GM23338 (cell line): ENCODE results near the gene ADGRD1. TPM values are rescaled to one million over a fixed set of nuclear protein-coding genes. Genes with fewer than 3 reads are reported as not detected.

ENCODE experiments used
- ATAC-seq: fragments of 200-7000 bp; cut with Tn5 transposase; 3 replicates; pipeline ENCODE4 v1.9.1; 2020
- DNase-seq: peaks from one replicate; pipeline ENCODE4 v3.0.0-alpha.2; 2015; ENCODE audit warnings: low spot score
- H2AFZ ChIP-seq: fragments of 200-600 bp; sonication (generic); 2 replicates; pipeline ENCODE4 v1.8.0; 2016; ENCODE audit warnings: antibody characterized with exemption, mild to moderate bottlenecking, moderate library complexity
- H3F3A ChIP-seq: fragments of 200-600 bp; sonication (generic); replicated peaks from 2 replicates; pipeline ENCODE4 v1.8.0; 2017; ENCODE audit warnings: antibody characterized with exemption, mixed run types, low read depth
- H3K27ac ChIP-seq: fragments of 200-600 bp; sonication (generic); 2 replicates; pipeline ENCODE4 v1.6.1; 2016; ENCODE audit warnings: low read depth
- H3K27me3 ChIP-seq: fragments of 200-600 bp; sonication (generic); 2 replicates; pipeline ENCODE4 v1.8.0; 2016; ENCODE audit warnings: mild to moderate bottlenecking, mixed run types, moderate library complexity; ENCODE audit not compliant: insufficient read depth
- H3K36me3 ChIP-seq: fragments of 200-600 bp; sonication (generic); 2 replicates; pipeline ENCODE4 v1.8.0; 2016; ENCODE audit warnings: mild to moderate bottlenecking; ENCODE audit not compliant: insufficient read depth
- H3K4me1 ChIP-seq: fragments of 200-600 bp; sonication (generic); 2 replicates; pipeline ENCODE4 v1.8.0; 2016; ENCODE audit warnings: mild to moderate bottlenecking, moderate library complexity; ENCODE audit not compliant: insufficient read depth
- H3K4me2 ChIP-seq: fragments of 200-600 bp; sonication (generic); 2 replicates; pipeline ENCODE4 v1.7.1; 2017; ENCODE audit warnings: mixed run types
- H3K4me3 ChIP-seq: fragments of 200-600 bp; sonication (generic); 2 replicates; pipeline ENCODE4 v1.6.1; 2016; ENCODE audit warnings: mixed run types
- H3K79me2 ChIP-seq: fragments of 200-600 bp; sonication (generic); replicated peaks from 2 replicates; pipeline ENCODE4 v1.8.0; 2017; ENCODE audit warnings: mild to moderate bottlenecking; ENCODE audit not compliant: insufficient read depth
- H3K9me2 ChIP-seq: fragments of 200-600 bp; sonication (generic); 2 replicates; pipeline ENCODE4 v1.8.0; 2017; ENCODE audit not compliant: insufficient read depth
- H4K20me1 ChIP-seq: fragments of 200-600 bp; sonication (generic); replicated peaks from 2 replicates; pipeline ENCODE4 v1.8.0; 2017; ENCODE audit warnings: mild to moderate bottlenecking; ENCODE audit not compliant: insufficient read depth
- H3K27ac Mint-ChIP-seq: 2 replicates; pipeline ENCODE4 v1.8.0; 2020; ENCODE audit warnings: inconsistent platforms, mild to moderate bottlenecking, moderate library complexity, mixed read lengths
- H3K27me3 Mint-ChIP-seq: 3 replicates; pipeline ENCODE4 v1.8.0; 2022; ENCODE audit warnings: low read depth, mild to moderate bottlenecking, moderate library complexity, mixed read lengths, inconsistent platforms; ENCODE audit not compliant: insufficient read depth, poor library complexity
- H3K36me3 Mint-ChIP-seq: 3 replicates; pipeline ENCODE4 v1.8.0; 2021; ENCODE audit warnings: low read depth, mild to moderate bottlenecking, inconsistent platforms, moderate library complexity, mixed read lengths
- H3K4me1 Mint-ChIP-seq: 3 replicates; pipeline ENCODE4 v1.8.0; 2020; ENCODE audit warnings: mild to moderate bottlenecking, inconsistent platforms, mixed read lengths
- H3K4me3 Mint-ChIP-seq: 3 replicates; pipeline ENCODE4 v1.8.0; 2021; ENCODE audit warnings: moderate library complexity, mild to moderate bottlenecking, inconsistent platforms, mixed read lengths
- H3K9me3 Mint-ChIP-seq: 3 replicates; pipeline ENCODE4 v1.8.0; 2020; ENCODE audit warnings: moderate library complexity, mild to moderate bottlenecking, inconsistent platforms, mixed read lengths
- CREB1 ChIP-seq: fragments of 250-450 bp; sonication (Bioruptor Pico); IDR thresholded peaks from 2 replicates; pipeline ENCODE4 v1.5.0; 2020; ENCODE audit warnings: low read depth, mild to moderate bottlenecking, moderate library complexity
- EZH2 ChIP-seq: fragments of 200-600 bp; sonication (generic); IDR thresholded peaks from one replicate; pipeline ENCODE4 v1.8.0; 2017; ENCODE audit warnings: antibody characterized with exemption, mild to moderate bottlenecking, low read depth; ENCODE audit not compliant: unreplicated experiment
- EZH2phosphoT487 ChIP-seq: fragments of 200-600 bp; sonication (generic); IDR thresholded peaks from one replicate; pipeline ENCODE4 v1.8.1; 2018; ENCODE audit warnings: antibody characterized with exemption; ENCODE audit not compliant: unreplicated experiment
- NANOG ChIP-seq: IDR thresholded peaks from 2 replicates; pipeline ENCODE4 v1.6.1; 2016; ENCODE audit warnings: antibody characterized with exemption, borderline replicate concordance
- POLR2AphosphoS5 ChIP-seq: IDR thresholded peaks from 2 replicates; pipeline ENCODE4 v1.6.1; 2016; ENCODE audit warnings: antibody characterized with exemption, low read depth
- STAT1 ChIP-seq: IDR thresholded peaks from one replicate; pipeline ENCODE4 v1.6.1; 2016; ENCODE audit warnings: antibody characterized with exemption; ENCODE audit not compliant: unreplicated experiment
- ZNF114 ChIP-seq: fragments of 250-450 bp; sonication (Bioruptor Pico); IDR thresholded peaks from 2 replicates; pipeline ENCODE4 v1.5.0; 2020; ENCODE audit warnings: mild to moderate bottlenecking, moderate library complexity
- ZNF331 ChIP-seq: fragments of 250-450 bp; sonication (Bioruptor Pico); IDR thresholded peaks from 2 replicates; pipeline ENCODE4 v1.5.0; 2020; ENCODE audit warnings: low read depth, mild to moderate bottlenecking, moderate library complexity
- polyA plus RNA-seq: library from polyadenylated mRNA; unstranded; fragments of >200 nt; fragmentation: Nextera tagmentation; extraction: Ambion mirVana; gene quantifications from 2 replicates; pipeline ENCODE4 v1.2.1, GENCODE V29; 2016
- total RNA-seq: library from RNA; depleted of rRNA; stranded (reverse); fragments of >200 nt; shearing (Covaris generic); gene quantifications from 2 replicates; pipeline ENCODE4 v1.2.3, GENCODE V29; 2014
- TF ChIP-seq, protein P1 (sequence below): IDR thresholded peaks from one replicate; pipeline ENCODE4 v1.6.1; 2018; ENCODE audit warnings: antibody characterized with exemption; ENCODE audit not compliant: unreplicated experiment
- TF ChIP-seq, protein P2 (sequence below): fragments of 250-450 bp; sonication (Bioruptor Pico); IDR thresholded peaks from 2 replicates; pipeline ENCODE4 v1.5.0; 2020; ENCODE audit warnings: mild to moderate bottlenecking, moderate library complexity

ADGRD1 gene
- total and polyA plus RNA-seq, 2 experiments from 2014 or later: 1.4 TPM; not detected in 1

DNA sequence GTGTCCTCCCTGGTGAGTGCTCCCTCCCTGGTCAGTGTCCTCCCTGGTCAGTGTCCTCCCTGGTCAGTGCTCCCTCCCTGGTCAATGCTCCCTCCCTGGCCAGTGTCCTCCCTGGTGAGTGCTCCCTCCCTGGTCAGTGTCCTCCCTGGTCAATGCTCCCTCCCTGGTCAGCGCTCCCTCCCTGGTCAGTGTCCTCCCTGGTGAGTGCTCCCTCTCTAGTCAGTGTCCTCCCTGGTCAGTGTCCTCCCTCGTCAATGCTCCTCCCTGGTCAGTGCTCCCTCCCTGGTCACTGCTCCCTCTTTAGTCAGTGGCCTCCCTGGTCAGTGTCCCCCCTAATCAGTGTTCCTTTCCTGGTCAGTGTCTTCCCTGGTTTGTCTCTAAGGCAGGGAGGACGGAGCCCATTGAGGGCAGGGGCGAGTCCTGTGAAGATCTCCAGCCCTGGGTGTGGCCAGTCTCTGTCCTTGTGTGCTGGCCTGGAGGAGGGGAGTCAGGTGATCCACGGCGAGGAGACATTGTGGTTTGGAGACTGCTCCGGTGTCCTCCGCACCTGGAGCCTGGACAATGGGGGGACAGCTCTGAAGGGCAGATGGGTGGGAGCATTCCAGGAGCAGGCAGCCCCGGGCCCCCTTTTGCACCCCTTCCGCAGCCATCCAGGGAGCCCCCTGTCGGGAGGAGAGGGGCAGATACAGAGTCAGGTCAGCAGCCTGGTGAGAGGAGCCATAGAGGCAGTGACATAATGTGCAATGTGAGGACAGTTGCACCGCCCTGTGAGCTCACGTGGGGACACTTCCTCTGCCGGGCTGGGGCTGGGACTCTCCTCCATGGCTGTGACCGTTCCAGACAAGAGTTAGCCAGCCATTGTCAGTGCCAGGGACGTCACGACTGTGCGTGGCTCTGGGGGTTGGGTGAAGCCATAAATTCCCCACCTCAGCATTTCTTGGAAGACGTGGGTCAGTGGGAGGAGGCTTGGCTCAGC is 93.4 kb downstream of the ADGRD1 start:
- H3K27me3 ChIP-seq: no peaks in the 10 kb centered on the region
- TF ChIP-seq CREB1 (CRISPR knock-in tag) (no peak), POLR2AphosphoS5 (no peak), ZNF114 (no peak), ZNF331 (CRISPR knock-in tag) (no peak), EZH2 (no peak)
- TF ChIP-seq, protein P1, sequence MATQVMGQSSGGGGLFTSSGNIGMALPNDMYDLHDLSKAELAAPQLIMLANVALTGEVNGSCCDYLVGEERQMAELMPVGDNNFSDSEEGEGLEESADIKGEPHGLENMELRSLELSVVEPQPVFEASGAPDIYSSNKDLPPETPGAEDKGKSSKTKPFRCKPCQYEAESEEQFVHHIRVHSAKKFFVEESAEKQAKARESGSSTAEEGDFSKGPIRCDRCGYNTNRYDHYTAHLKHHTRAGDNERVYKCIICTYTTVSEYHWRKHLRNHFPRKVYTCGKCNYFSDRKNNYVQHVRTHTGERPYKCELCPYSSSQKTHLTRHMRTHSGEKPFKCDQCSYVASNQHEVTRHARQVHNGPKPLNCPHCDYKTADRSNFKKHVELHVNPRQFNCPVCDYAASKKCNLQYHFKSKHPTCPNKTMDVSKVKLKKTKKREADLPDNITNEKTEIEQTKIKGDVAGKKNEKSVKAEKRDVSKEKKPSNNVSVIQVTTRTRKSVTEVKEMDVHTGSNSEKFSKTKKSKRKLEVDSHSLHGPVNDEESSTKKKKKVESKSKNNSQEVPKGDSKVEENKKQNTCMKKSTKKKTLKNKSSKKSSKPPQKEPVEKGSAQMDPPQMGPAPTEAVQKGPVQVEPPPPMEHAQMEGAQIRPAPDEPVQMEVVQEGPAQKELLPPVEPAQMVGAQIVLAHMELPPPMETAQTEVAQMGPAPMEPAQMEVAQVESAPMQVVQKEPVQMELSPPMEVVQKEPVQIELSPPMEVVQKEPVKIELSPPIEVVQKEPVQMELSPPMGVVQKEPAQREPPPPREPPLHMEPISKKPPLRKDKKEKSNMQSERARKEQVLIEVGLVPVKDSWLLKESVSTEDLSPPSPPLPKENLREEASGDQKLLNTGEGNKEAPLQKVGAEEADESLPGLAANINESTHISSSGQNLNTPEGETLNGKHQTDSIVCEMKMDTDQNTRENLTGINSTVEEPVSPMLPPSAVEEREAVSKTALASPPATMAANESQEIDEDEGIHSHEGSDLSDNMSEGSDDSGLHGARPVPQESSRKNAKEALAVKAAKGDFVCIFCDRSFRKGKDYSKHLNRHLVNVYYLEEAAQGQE: no peak
- Mint-ChIP-seq H3K4me1 (no peaks in the 10 kb centered on the region; the same call in 1 of the 3 replicates), H3K9me3 (peaks cover 5% of the 10 kb centered on the region; the same call in 2 of the 3 replicates), H3K36me3 (no peaks in the 10 kb centered on the region), H3K4me3 (no peak overlapping the region), H3K27ac (no peak overlapping the region), H3K27me3 (peaks cover 11% of the 10 kb centered on the region)
- ATAC-seq: no peak
- H3K27ac ChIP-seq: no peak overlapping the region
- H3K4me1 ChIP-seq: no peaks in the 10 kb centered on the region
- H2AFZ ChIP-seq: no peak overlapping the region
- no peaks in the 10 kb centered on the region for H3K9me2 ChIP-seq
- H3K36me3 ChIP-seq: no peaks in the 10 kb centered on the region
- DNase-seq: no peak
- H3K79me2 ChIP-seq: no peaks in the 10 kb centered on the region
- H3K4me2 ChIP-seq: no peak overlapping the region
- H3F3A ChIP-seq: no peaks in the 10 kb centered on the region
- H3K4me3 ChIP-seq: no peak overlapping the region
- H4K20me1 ChIP-seq: no peaks in the 10 kb centered on the region

DNA sequence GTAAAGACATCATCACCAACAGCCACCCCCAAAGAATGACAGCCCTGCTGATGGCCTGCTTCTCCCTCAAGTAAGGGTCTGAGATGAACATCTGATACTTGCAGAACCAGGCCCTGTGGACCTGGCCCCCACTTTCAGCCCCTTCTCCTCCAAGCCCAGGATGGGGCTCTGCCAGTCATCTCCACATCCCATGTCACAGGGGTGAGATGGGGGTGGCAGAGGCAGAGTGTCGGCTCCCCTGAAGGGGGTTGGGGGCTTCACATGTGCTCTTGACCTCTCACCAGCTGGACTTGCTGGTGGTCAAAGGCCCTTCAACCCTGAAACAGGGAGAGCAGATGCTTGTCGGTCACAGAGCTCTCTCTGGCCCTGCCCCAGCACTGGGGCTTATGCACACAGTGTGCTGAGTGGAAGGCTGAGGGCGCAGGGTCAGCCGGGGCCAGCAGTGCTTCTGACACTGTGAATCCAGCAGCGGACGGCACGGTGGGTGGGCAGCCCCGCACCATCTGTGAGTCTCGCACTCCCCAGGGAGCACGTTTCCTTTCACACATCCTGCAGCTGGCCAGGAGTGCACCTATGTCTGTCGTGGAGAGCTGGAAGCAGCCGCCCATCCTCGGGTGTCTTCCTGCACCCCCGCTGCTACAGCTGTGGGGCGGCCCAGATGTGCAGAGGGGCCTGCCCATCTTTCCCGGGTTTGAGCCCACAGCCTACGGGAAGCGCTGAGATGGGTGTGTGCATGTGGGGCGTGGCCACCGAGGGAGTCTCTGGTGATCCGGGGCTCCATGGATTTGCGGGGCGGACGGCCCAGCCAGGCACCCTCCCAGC is 94.3 kb downstream of the ADGRD1 start:
- H3K36me3 ChIP-seq: no peaks in the 10 kb centered on the region
- no peaks in the 10 kb centered on the region for H4K20me1 ChIP-seq
- ATAC-seq: peak; percentile 36
- no peaks in the 10 kb centered on the region for H3K9me2 ChIP-seq
- H3F3A ChIP-seq: no peaks in the 10 kb centered on the region
- no peak overlapping the region for H2AFZ ChIP-seq
- no peaks in the 10 kb centered on the region for H3K4me1 ChIP-seq
- H3K27ac ChIP-seq: no peak overlapping the region
- peaks cover 2% of the 10 kb centered on the region; the same call in 1 of the 3 replicates for H3K4me1 Mint-ChIP-seq
- H3K27ac Mint-ChIP-seq: no peak overlapping the region
- H3K79me2 ChIP-seq: no peaks in the 10 kb centered on the region
- H3K4me2 ChIP-seq: no peak overlapping the region
- no peak overlapping the region for H3K4me3 ChIP-seq
- H3K27me3 ChIP-seq: no peaks in the 10 kb centered on the region
- peaks cover 11% of the 10 kb centered on the region for H3K27me3 Mint-ChIP-seq
- peaks cover 5% of the 10 kb centered on the region; the same call in 2 of the 3 replicates for H3K9me3 Mint-ChIP-seq
- H3K36me3 Mint-ChIP-seq: no peaks in the 10 kb centered on the region
- no peak overlapping the region for H3K4me3 Mint-ChIP-seq
- DNase-seq: no peak
- TF ChIP-seq STAT1 (no peak), EZH2phosphoT487 (no peak), ZNF114 (no peak), NANOG (no peak)
- TF ChIP-seq, protein P2, sequence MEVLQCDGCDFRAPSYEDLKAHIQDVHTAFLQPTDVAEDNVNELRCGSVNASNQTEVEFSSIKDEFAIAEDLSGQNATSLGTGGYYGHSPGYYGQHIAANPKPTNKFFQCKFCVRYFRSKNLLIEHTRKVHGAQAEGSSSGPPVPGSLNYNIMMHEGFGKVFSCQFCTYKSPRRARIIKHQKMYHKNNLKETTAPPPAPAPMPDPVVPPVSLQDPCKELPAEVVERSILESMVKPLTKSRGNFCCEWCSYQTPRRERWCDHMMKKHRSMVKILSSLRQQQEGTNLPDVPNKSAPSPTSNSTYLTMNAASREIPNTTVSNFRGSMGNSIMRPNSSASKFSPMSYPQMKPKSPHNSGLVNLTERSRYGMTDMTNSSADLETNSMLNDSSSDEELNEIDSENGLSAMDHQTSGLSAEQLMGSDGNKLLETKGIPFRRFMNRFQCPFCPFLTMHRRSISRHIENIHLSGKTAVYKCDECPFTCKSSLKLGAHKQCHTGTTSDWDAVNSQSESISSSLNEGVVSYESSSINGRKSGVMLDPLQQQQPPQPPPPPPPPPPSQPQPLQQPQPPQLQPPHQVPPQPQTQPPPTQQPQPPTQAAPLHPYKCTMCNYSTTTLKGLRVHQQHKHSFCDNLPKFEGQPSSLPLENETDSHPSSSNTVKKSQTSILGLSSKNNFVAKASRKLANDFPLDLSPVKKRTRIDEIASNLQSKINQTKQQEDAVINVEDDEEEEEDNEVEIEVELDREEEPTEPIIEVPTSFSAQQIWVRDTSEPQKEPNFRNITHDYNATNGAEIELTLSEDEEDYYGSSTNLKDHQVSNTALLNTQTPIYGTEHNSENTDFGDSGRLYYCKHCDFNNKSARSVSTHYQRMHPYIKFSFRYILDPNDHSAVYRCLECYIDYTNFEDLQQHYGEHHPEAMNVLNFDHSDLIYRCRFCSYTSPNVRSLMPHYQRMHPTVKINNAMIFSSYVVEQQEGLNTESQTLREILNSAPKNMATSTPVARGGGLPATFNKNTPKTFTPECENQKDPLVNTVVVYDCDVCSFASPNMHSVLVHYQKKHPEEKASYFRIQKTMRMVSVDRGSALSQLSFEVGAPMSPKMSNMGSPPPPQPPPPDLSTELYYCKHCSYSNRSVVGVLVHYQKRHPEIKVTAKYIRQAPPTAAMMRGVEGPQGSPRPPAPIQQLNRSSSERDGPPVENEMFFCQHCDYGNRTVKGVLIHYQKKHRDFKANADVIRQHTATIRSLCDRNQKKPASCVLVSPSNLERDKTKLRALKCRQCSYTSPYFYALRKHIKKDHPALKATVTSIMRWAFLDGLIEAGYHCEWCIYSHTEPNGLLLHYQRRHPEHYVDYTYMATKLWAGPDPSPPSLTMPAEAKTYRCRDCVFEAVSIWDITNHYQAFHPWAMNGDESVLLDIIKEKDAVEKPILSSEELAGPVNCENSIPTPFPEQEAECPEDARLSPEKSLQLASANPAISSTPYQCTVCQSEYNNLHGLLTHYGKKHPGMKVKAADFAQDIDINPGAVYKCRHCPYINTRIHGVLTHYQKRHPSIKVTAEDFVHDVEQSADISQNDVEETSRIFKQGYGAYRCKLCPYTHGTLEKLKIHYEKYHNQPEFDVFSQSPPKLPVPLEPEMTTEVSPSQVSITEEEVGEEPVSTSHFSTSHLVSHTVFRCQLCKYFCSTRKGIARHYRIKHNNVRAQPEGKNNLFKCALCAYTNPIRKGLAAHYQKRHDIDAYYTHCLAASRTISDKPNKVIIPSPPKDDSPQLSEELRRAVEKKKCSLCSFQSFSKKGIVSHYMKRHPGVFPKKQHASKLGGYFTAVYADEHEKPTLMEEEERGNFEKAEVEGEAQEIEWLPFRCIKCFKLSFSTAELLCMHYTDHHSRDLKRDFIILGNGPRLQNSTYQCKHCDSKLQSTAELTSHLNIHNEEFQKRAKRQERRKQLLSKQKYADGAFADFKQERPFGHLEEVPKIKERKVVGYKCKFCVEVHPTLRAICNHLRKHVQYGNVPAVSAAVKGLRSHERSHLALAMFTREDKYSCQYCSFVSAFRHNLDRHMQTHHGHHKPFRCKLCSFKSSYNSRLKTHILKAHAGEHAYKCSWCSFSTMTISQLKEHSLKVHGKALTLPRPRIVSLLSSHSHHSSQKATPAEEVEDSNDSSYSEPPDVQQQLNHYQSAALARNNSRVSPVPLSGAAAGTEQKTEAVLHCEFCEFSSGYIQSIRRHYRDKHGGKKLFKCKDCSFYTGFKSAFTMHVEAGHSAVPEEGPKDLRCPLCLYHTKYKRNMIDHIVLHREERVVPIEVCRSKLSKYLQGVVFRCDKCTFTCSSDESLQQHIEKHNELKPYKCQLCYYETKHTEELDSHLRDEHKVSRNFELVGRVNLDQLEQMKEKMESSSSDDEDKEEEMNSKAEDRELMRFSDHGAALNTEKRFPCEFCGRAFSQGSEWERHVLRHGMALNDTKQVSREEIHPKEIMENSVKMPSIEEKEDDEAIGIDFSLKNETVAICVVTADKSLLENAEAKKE (CRISPR knock-in tag): no peak
